Stromal cell of bone marrow (primary cell): ENCODE measurements around the gene NEO1.
A peak's percentile ranks its signal among the peaks of the same experiment; 100 is the strongest.

Experiments used
- DNase-seq: peaks from one replicate; pipeline ENCODE4 v3.0.0-alpha.2; 2012; ENCODE audit warnings: low read depth

The NEO1 gene

DNA sequence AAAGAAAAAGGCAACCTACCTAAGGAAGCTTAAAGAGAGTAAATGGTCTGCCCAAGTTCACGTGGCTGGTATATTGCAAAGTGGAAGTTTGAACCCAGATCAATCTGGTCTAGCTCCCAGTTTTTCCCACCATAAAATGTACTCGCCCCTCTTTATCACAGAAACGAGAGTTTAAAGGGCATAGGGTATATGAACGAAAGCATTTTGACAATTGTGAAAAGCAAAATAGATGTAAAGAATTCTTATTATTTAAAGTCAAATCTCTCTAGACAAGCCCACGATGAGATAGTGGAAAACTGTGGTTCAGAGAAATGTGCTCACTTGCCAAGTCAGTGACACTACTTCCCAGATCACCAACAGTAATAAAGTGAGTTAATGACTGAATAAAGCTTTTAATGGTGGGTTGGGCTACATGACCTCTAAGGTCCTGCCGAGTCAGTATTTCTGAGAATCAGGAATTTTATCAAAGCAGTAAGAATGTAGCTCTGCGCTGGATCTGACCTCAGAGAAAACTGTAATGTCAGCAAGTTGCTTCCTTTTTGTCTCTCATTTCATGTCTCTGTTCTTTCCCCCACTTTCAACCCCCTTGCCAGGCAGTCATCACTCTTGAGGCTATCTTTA lies 23.3 kb upstream of the NEO1 start:
- DNase-seq, result peak; percentile 25

- DNase-seq, result no peak
Measured at GRCh38 chr15:73030122-73030679, 22.1 kb upstream of the NEO1 start.

DNA sequence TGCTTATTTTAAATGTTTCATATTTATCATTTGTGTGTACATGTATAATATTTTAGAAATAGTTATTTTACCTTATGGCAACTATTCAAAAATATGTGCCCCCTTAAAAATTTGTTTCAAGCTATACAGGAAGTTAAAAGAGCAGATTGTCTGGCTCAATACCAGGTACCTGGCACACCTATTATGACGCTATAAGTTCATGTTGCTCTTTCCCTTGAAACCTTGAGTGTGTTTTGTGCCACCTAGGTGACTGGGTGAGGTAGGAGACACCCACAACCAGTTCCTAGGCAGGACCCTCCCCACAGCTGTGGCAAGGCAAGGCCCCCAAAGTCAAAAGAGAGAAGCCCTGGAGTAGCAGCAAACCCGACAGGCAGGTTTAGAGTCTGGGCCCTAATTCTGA lies 20.6 kb upstream of the NEO1 start:
- DNase-seq, result no peak

DNA sequence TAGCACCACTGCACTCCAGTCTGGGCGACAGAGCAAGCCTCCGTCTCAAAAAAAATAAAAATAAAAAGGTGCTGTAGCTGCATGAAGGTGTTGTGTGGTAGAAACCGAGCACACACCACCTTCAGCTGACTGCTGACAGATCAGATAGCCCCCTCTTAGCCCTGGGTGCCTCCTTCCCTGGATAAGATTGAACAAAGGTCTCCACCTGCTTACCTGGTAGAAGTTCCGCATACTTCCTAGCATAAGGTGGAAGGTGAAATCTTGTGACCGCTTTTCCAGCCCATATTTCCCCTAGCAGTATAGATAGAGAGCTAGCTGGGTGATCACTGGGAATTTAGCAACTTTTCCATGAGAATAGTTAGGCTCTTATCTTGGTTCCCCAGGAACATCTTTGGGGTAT lies 18.7 kb upstream of the NEO1 start:
- DNase-seq, result no peak

- no peak for DNase-seq
Measured at GRCh38 chr15:73034221-73034620, 18.0 kb upstream of the NEO1 start.

- DNase-seq, result no peak
Measured at GRCh38 chr15:73035221-73035620, 17.0 kb upstream of the NEO1 start.

DNA sequence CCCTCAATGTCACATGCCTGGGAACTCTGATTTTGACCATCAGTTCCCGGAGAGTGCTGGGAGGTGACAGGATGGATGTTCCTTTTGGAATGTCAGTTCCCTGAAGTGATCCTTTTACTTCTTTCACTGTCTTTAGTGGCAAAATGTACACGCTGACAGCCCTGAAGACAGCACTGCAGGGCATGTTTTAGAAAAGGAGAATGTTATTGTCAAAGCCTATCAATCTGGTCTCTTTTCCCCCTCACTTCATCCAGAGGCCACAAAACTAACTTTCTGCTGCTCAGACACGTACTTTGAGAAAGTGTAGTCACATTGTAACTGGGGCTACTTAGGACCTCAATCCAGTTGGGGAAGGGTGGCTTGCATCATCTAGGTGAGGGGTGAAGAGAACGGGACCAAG lies 14.0 kb upstream of the NEO1 start:
- no peak for DNase-seq

DNA sequence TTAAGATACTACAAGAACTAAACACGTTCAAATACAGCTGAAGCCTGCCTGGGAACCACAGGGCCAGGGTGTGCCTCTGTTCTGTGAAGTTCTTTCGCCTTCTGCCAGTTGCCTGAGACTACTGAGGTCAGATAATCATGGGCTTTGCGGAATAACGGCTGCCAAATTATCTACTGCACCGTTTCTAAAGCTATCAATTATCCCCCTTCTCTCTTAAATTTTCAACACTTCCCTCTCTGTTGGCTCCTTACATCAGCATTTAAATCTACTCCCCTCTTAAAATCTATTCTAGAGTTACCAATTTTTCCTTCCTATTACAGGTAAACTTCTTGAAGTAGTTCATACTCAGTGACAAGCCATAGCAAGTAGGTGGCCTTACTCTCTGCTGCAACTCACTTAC lies 6.2 kb upstream of the NEO1 start:
- DNase-seq, result no peak

DNA sequence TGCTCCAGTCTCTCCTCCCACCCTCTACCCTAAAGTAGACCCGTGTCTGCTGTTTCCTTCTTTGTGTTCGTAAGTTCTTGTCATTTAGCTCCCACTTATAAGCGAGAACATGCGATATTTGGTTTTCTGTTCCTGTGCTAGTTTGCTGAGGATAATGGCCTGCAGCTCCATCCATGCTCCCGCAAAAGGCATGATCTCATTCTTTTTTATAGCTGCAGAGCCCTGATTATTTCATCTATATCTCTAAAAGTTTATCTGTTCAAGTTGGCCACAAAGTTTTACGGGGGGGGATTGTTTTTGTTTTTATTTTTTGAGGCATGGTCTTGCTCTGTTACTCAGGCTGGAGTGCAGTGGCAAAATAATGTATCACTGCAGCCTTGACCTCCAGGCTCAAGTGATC lies 4.4 kb upstream of the NEO1 start:
- no peak for DNase-seq

DNA sequence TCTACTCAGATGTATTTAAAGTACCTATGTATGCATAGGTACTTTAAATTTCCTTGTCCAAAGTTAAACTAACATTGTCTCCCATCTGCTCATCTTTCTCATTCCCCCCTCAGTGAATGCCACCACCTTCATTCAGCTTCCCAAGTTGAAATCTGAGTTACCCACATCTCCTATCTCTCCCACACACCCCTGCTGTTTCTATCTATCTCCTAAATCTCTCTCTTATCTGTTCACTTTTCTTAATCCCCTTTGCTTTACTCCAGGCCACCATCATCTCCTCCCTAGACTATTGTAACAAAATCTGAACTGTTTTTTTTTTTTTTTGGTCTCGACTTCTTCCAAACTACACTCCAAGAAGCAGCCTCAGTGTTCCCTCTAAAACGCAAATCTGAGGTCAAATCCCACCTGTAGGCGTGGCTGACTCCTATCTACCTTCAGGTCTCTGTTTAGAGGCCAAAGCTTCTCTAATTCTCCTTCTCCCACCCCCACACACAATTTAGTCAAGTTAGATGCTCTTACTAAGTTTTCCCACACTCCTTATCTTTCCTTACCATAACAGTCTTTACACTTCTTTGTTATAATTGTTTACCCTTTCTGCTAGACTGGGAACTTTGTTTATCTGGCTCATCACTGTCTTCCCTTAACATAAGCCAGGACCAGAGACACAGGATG lies 3.5 kb upstream of the NEO1 start:
- DNase-seq, result no peak

GRCh38 chr15:73049564-73050215 lies 2.6 kb upstream of the NEO1 start:
- DNase-seq, result no peak

GRCh38 chr15:73050561-73051295 lies 1.5 kb upstream of the NEO1 start:
- DNase-seq, result no peak

DNA sequence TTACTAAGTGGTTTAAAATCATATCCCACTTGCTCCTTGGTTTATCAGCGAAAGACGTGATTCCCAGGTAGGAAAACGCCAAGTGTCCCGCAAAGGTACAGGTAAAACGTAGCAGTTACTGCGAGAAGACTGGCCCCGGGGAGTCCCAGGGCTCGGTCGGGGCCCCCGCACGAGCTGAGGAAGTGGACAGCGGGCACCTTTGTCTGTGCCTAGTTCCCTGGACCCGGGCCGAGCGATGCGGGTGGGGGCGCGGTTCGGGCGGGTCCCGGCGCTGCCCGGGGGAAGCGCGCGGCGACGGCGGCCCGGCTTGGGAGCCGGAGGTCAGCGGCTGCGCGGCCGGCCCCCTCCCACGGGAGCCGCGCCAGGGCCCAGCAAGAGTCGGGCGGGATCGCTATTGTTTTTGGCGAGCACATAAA lies 864 bp upstream of the NEO1 start:
- DNase-seq, result no peak

DNA sequence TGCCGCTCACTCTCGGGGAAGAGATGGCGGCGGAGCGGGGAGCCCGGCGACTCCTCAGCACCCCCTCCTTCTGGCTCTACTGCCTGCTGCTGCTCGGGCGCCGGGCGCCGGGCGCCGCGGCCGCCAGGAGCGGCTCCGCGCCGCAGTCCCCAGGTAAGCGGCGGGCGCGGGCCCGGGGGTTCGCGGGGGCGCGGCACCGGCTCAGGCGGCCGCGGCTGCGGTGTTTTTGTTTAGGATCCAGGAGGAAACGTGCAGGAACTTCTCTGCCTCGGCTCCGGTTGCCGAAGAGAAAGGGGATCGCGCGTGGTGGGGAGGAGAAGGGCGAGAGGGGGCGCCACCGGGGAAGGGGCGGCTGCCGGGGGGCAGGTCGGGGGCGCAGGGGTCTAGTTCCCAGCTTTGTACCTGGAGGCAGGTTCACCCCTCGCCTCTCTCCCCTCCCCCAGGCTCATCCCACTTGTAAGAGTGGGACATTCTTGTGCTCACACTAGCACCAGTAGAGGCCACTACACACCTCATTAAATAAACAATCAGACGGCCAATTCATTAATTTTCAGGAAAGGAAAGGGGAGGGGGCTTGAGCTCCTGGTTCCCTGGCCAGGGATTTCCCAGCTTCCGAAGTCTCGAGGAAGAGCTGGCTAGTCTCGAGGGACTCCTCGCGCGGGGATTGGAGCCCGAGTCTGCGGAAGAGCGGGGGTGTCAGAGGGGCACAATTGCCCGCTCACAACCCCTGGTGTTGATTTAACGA lies 562 bp downstream of the NEO1 start:
- DNase-seq, result peak; percentile 5

DNA sequence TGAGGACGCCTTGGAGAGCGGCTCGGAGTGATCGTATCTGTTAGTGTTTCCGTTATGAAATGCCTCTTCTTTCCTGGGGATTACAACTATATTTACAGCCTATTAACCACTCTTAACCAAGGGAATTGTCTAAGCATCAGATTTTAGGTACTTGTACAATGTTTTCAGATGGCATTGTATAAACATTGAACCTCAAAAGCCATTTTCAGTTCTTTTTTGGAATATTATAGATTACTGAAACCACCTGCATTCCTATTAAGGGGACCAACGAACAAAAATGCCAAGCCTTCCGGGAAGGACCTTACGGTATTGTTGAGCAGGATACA lies 1.1 kb downstream of the NEO1 start:
- DNase-seq, result no peak

DNA sequence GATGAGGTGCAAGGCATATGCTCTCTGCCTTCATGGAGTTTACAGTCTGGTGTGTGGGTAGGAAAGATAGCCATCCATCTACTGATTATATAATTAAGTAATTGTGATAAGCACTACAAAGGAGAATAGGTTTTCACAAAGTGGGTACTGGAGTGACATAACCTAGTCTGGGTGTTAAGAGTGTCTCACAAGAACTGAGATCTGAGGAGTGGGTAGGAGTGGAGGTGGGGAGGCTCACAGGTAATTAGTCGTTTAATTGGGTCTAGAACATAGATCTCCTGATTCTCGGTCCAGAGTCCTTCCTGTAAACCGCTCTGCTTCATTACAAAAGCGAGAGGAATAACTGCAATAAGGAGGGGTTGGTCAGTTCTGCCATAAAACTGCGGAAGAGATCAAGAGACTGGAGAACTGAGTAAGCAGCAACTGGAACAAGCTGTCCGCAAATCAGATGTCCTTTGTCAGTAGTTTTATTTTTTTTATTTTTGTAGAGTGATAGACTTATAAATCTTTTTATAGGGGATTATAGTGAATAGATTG lies 2.2 kb downstream of the NEO1 start:
- no peak for DNase-seq

- DNase-seq, result no peak
Measured at GRCh38 chr15:73056460-73056859, 4.2 kb downstream of the NEO1 start.

- DNase-seq, result no peak
Measured at GRCh38 chr15:73058437-73058836, 6.2 kb downstream of the NEO1 start.

- no peak for DNase-seq
Measured at GRCh38 chr15:73065114-73065513, 12.9 kb downstream of the NEO1 start.

DNA sequence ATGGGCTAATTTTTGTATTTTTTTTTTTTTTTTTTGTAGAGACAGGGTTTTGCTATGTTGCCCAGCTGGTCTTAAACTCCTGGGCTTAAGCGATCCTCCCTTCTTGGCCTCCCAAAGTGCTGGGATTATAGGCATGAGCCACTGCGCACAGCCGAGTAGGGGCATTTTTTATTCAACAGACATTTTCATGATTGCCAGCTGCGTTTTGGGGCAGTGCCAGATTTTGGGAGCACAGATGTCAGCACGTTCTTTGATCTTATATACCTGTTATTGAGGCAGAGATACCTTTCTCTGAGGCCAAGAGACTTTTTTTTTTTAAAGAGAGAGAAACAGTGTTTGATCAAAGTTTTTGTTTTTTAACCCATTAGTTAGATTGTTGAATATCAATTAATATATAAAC lies 16.8 kb downstream of the NEO1 start:
- DNase-seq, result no peak

DNA sequence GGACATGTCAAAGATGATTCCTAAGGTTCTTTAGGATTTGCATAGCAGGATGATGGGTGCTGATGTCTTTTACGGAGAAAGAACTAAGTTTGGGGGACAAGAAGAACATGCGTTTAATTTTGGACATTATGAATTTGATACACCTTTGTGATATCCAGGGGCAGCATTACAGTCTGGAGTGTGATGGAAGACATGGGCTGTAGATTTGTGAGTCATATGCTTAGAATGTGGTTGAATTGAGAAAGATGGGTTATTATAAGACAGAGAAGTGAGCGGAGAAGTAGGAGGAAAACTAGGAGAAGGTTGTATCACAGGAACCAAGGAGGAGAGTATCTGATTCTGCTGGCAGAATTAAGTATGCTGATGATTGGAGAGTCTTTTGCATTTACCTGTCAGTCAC lies 20.6 kb downstream of the NEO1 start:
- DNase-seq, result no peak

DNA sequence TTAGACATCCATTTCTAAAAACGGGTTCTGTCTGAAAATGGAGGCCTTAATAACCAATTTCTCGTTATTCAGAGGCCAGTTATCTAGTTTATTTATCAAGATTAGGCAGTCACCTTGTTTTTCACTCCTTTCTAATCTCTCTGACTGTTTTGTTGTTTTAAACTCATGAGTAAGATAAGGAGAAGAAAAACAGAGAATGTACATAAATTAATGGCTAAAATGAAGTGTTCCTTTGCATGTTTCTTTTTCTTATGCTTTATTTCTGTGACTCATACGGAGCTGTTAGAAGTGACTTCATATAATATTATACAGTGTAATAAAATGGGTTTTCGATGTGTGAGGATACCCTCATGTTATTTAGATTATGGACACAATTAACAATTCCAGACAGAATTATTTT lies 22.0 kb downstream of the NEO1 start:
- no peak for DNase-seq
